Breast epithelium (tissue), 4 donors: ENCODE measurements around the gene ARHGAP15. TPM values are rescaled to one million over a fixed set of nuclear protein-coding genes. Genes with fewer than 3 reads are reported as not detected.

Experiments used
- DNase-seq, 2 donors: peaks; one replicate each; pipeline ENCODE4 v3.0.0-alpha.2; 2019; ENCODE audit warnings: low spot score in 2 of 2
- H3K27ac ChIP-seq, 2 donors: fragments of 200-600 bp; sonication (generic) in 1 of 2; one replicate each; pipeline ENCODE4 v1.5.1; 2016 to 2019; ENCODE audit warnings: mild to moderate bottlenecking in 1 of 2
- H3K27me3 ChIP-seq, 2 donors: fragments of 200-600 bp; sonication (generic) in 1 of 2; one replicate each; pipeline versions ENCODE4 v1.5.1 to v1.6.0; 2017 to 2019; ENCODE audit warnings: control low read depth in 1 of 2, mild to moderate bottlenecking in 1 of 2
- H3K36me3 ChIP-seq: fragments of 200-600 bp; one replicate; pipeline ENCODE4 v1.5.1; 2019
- H3K4me1 ChIP-seq, 2 donors: fragments of 200-600 bp; sonication (generic); one replicate each; pipeline ENCODE4 v1.5.1; 2016 to 2019; ENCODE audit warnings: control low read depth in 1 of 2
- H3K4me3 ChIP-seq, 3 donors: fragments of 200-600 bp; sonication (generic); 1 replicate in 2 of 3; 2 replicates in 1 of 3; pipeline ENCODE4 v1.5.1; 2016 to 2019; ENCODE audit warnings: mild to moderate bottlenecking in 3 of 3, moderate library complexity in 2 of 3
- H3K9me3 ChIP-seq, 2 donors: fragments of 200-600 bp; sonication (generic) in 1 of 2; one replicate each; pipeline ENCODE4 v1.5.1; 2016 to 2019; ENCODE audit warnings: control low read depth in 1 of 2
- CTCF ChIP-seq, 3 donors: fragments of 450-650 bp; IDR thresholded peaks; one replicate each; pipeline ENCODE4 v1.5.1; 2016 to 2017; ENCODE audit warnings: antibody characterized with exemption in 3 of 3, mild to moderate bottlenecking in 3 of 3, moderate library complexity in 3 of 3
- POLR2A ChIP-seq: fragments of 450-650 bp; IDR thresholded peaks from one replicate; pipeline ENCODE4 v1.6.1; 2016; ENCODE audit warnings: antibody characterized with exemption, mild to moderate bottlenecking, moderate library complexity
- POLR2AphosphoS5 ChIP-seq, 3 donors: sonication (generic); formaldehyde crosslinking; IDR thresholded peaks; one replicate each; pipeline ENCODE4 v1.6.1; 2017; ENCODE audit warnings: antibody characterized with exemption in 3 of 3
- intact Hi-C: fragments of 100-400 bp; cut with DNase I; formaldehyde crosslinking; loops from one replicate; pipeline ENCODE4 v1.15.1; 2023; ENCODE audit warnings: low total_unique reads
- total RNA-seq, 3 donors: library from RNA; depleted of rRNA; stranded (reverse); fragments of >200 nt; gene quantifications; one replicate each; pipeline ENCODE4 v1.1.0, GENCODE V29; 2016

Gene ARHGAP15
- total RNA-seq, 3 donors from 2014 or later, result 8.9 to 13.4 (median 10.7) TPM

- Histone ChIP-seq H3K4me1 (no peaks in the 10 kb centered on the region), H3K27ac (no peak overlapping the region), H3K9me3 (no peaks in the 10 kb centered on the region), H3K4me3 (no peak overlapping the region), H3K36me3 (no peaks in the 10 kb centered on the region), H3K27me3 (no peaks in the 10 kb centered on the region)
- intact Hi-C loops, result no loop called here
- DNase-seq, result no peak
- TF ChIP-seq POLR2A, result no peak
- no peak for TF ChIP-seq CTCF (IDR thresholded peaks at IDR 0.05)
- TF ChIP-seq POLR2AphosphoS5 (IDR thresholded peaks at IDR 0.05), result no peak
These were observed 337.2 kb downstream of the ARHGAP15 start for GRCh38 chr2:143466391-143466790.

GRCh38 chr2:143467011-143467410 is 337.8 kb downstream of the ARHGAP15 start:
- no peaks in the 10 kb centered on the region for H3K27me3 ChIP-seq
- no peaks in the 10 kb centered on the region for H3K36me3 ChIP-seq
- intact Hi-C loops, result no loop called here
- no peak overlapping the region for H3K4me3 ChIP-seq
- no peaks in the 10 kb centered on the region for H3K4me1 ChIP-seq
- H3K9me3 ChIP-seq, result no peaks in the 10 kb centered on the region
- no peak overlapping the region for H3K27ac ChIP-seq
- DNase-seq, result no peak
- TF ChIP-seq CTCF (IDR thresholded peaks at IDR 0.05) (no peak), POLR2AphosphoS5 (IDR thresholded peaks at IDR 0.05) (no peak), POLR2A (no peak)

- Histone ChIP-seq H3K4me1 (no peaks in the 10 kb centered on the region), H3K36me3 (no peaks in the 10 kb centered on the region), H3K27me3 (no peaks in the 10 kb centered on the region), H3K4me3 (no peak overlapping the region), H3K27ac (no peak overlapping the region), H3K9me3 (no peaks in the 10 kb centered on the region)
- intact Hi-C loops, result no loop called here
- no peak for DNase-seq
- no peak for TF ChIP-seq POLR2A
These were observed 339.2 kb downstream of the ARHGAP15 start for GRCh38 chr2:143468341-143468888.

GRCh38 chr2:143469323-143469722 is 340.1 kb downstream of the ARHGAP15 start:
- no peak overlapping the region for H3K4me3 ChIP-seq
- intact Hi-C loops, result no loop called here

GRCh38 chr2:143471550-143471949 is 342.3 kb downstream of the ARHGAP15 start:
- no peaks in the 10 kb centered on the region for H3K9me3 ChIP-seq
- no peak overlapping the region for H3K27ac ChIP-seq
- DNase-seq, result no peak
- no peak overlapping the region for H3K4me3 ChIP-seq
- TF ChIP-seq POLR2A, result no peak
- TF ChIP-seq POLR2AphosphoS5 (IDR thresholded peaks at IDR 0.05), result no peak
- TF ChIP-seq CTCF (IDR thresholded peaks at IDR 0.05), result no peak
- H3K4me1 ChIP-seq, result no peaks in the 10 kb centered on the region
- intact Hi-C loops, result loop anchor here (5.0 kb wide), 1 partner anchor 1516 kb away; no protein-coding TSS in a partner anchor
- H3K27me3 ChIP-seq, result no peaks in the 10 kb centered on the region
- no peaks in the 10 kb centered on the region for H3K36me3 ChIP-seq

More at GRCh38 chr2:143469323-143469722, 340.1 kb downstream of the ARHGAP15 start:
- Histone ChIP-seq H3K4me1 (no peaks in the 10 kb centered on the region), H3K9me3 (no peaks in the 10 kb centered on the region), H3K27ac (no peak overlapping the region), H3K27me3 (no peaks in the 10 kb centered on the region), H3K36me3 (no peaks in the 10 kb centered on the region)
- no peak for DNase-seq
- TF ChIP-seq POLR2AphosphoS5 (IDR thresholded peaks at IDR 0.05) (no peak), CTCF (IDR thresholded peaks at IDR 0.05) (no peak), POLR2A (no peak)

GRCh38 chr2:143473216-143473615 is 344.0 kb downstream of the ARHGAP15 start:
- no peak for DNase-seq
- no peaks in the 10 kb centered on the region for H3K4me1 ChIP-seq
- intact Hi-C loops, result loop anchor here (5.0 kb wide), 1 partner anchor 1514 kb away; no protein-coding TSS in a partner anchor
- H3K36me3 ChIP-seq, result no peaks in the 10 kb centered on the region
- H3K27me3 ChIP-seq, result no peaks in the 10 kb centered on the region
- no peaks in the 10 kb centered on the region for H3K9me3 ChIP-seq
- H3K4me3 ChIP-seq, result no peak overlapping the region
- H3K27ac ChIP-seq, result no peak overlapping the region
- TF ChIP-seq POLR2AphosphoS5 (IDR thresholded peaks at IDR 0.05) (no peak), CTCF (IDR thresholded peaks at IDR 0.05) (no peak), POLR2A (no peak)
